K562 (cell line): ENCODE results near the gene MSRB3.

Source experiments
- CTCF ChIP-seq, 3 experiments: IDR thresholded peaks in 2 of 3; conservative IDR thresholded peaks in 1 of 3; 2 replicates each; pipeline ENCODE4 v1.5.1; 2011 to 2012; ENCODE audit warnings: low read length in 3 of 3, mild to moderate bottlenecking in 3 of 3, control low read depth in 2 of 3, improper control_type of control experiment in 1 of 3, inconsistent platforms in 1 of 3, low read depth in 1 of 3, mixed read lengths in 1 of 3, moderate library complexity in 1 of 3; ENCODE audit not compliant: insufficient read depth in 2 of 3
- EZH2 ChIP-seq: IDR thresholded peaks from 2 replicates; pipeline ENCODE4 v1.6.1; 2012; ENCODE audit warnings: low read depth, mild to moderate bottlenecking, inconsistent platforms, low read length, borderline replicate concordance
- GABPB1 ChIP-seq: sonication (generic); formaldehyde crosslinking; IDR thresholded peaks from 2 replicates; pipeline ENCODE4 v1.8.0; 2022; ENCODE audit warnings: mild to moderate bottlenecking, missing genetic modification reagents
- JUN ChIP-seq, 2 experiments: sonication (generic) in 1 of 2; formaldehyde crosslinking in 1 of 2; IDR thresholded peaks; 2 replicates each; pipeline versions ENCODE4 v1.6.1 to v1.8.0; 2012 to 2022; ENCODE audit warnings: borderline replicate concordance in 2 of 2, mild to moderate bottlenecking in 2 of 2, improper control_type of control experiment in 1 of 2, low read depth in 1 of 2, low read length in 1 of 2, missing genetic modification reagents in 1 of 2
- NELFE ChIP-seq: IDR thresholded peaks from 2 replicates; pipeline ENCODE4 v1.6.1; 2011; ENCODE audit warnings: mild to moderate bottlenecking; ENCODE audit not compliant: insufficient read depth, insufficient read length
- TCF3 ChIP-seq: sonication (generic); formaldehyde crosslinking; IDR thresholded peaks from 2 replicates; pipeline ENCODE4 v1.4.0; 2020; ENCODE audit warnings: mild to moderate bottlenecking, missing genetic modification reagents
- TCF7L2 ChIP-seq: fragments of 150-350 bp; IDR thresholded peaks from 2 replicates; pipeline ENCODE4 v1.6.1; 2016; ENCODE audit warnings: low read depth, mild to moderate bottlenecking, low read length, moderate library complexity
- ZZZ3 ChIP-seq: fragments of 450-650 bp; IDR thresholded peaks from 2 replicates; pipeline ENCODE4 v1.6.1; 2016; ENCODE audit warnings: antibody characterized with exemption, mild to moderate bottlenecking, moderate library complexity
- TF ChIP-seq, protein P1 (sequence below), 2 experiments: fragments of 450-650 bp; formaldehyde crosslinking in 1 of 2; IDR thresholded peaks; 2 replicates each; pipeline versions ENCODE4 v1.4.0 to v1.6.1; 2014 to 2020; ENCODE audit warnings: mild to moderate bottlenecking in 2 of 2, borderline replicate concordance in 1 of 2, low read depth in 1 of 2
- TF ChIP-seq, protein P2 (sequence below): fragments of 450-650 bp; conservative IDR thresholded peaks from 2 replicates; pipeline ENCODE4 v1.6.1; 2016; ENCODE audit warnings: missing genetic modification characterization, low read depth, mild to moderate bottlenecking, control low read depth, missing compliant biosample characterization

DNA sequence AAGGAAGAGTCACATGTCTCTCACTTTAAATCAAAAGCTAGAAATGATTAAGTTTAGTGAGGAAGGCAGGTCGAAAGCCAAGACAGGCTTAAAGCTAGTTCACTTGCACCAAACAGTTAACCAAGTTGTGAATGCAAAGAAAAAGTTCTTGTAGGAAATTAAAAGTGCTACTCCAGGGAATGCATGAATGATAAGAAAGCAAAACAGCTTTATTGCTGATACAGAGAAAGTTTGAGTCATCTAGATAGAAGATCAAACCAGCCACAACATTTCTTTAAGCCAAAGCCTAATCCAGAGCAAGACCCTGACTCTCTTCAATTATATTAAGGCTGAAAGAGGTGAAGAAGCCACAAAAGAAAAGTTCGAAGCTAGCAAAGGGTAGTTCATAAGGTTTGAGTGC lies 193.6 kb downstream of the MSRB3 start:
- TF ChIP-seq, protein P1, sequence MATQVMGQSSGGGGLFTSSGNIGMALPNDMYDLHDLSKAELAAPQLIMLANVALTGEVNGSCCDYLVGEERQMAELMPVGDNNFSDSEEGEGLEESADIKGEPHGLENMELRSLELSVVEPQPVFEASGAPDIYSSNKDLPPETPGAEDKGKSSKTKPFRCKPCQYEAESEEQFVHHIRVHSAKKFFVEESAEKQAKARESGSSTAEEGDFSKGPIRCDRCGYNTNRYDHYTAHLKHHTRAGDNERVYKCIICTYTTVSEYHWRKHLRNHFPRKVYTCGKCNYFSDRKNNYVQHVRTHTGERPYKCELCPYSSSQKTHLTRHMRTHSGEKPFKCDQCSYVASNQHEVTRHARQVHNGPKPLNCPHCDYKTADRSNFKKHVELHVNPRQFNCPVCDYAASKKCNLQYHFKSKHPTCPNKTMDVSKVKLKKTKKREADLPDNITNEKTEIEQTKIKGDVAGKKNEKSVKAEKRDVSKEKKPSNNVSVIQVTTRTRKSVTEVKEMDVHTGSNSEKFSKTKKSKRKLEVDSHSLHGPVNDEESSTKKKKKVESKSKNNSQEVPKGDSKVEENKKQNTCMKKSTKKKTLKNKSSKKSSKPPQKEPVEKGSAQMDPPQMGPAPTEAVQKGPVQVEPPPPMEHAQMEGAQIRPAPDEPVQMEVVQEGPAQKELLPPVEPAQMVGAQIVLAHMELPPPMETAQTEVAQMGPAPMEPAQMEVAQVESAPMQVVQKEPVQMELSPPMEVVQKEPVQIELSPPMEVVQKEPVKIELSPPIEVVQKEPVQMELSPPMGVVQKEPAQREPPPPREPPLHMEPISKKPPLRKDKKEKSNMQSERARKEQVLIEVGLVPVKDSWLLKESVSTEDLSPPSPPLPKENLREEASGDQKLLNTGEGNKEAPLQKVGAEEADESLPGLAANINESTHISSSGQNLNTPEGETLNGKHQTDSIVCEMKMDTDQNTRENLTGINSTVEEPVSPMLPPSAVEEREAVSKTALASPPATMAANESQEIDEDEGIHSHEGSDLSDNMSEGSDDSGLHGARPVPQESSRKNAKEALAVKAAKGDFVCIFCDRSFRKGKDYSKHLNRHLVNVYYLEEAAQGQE (IDR thresholded peaks at IDR 0.05; ENCODE audit: borderline replicate concordance): no peak
- TF ChIP-seq, protein P1 (CRISPR knock-in tag; IDR thresholded peaks at IDR 0.05; ENCODE audit: low read depth): no peak
- TF ChIP-seq ZZZ3 (no peak), NELFE (no peak), EZH2 (no peak), TCF3 (CRISPR knock-in tag) (no peak), CTCF (IDR thresholded peaks at IDR 0.05 in 2 of 3, conservative IDR thresholded peaks at IDR 0.05 in 1 of 3; ENCODE audit: insufficient read depth in 2 of 3, low read depth in 1 of 3, low read length in 3 of 3) (no peak), JUN (IDR thresholded peaks at IDR 0.05; ENCODE audit: borderline replicate concordance, low read depth, low read length) (no peak), JUN (CRISPR knock-in tag; IDR thresholded peaks at IDR 0.05; ENCODE audit: borderline replicate concordance) (no peak), TCF7L2 (no peak), GABPB1 (CRISPR knock-in tag) (no peak)
- TF ChIP-seq, protein P2, sequence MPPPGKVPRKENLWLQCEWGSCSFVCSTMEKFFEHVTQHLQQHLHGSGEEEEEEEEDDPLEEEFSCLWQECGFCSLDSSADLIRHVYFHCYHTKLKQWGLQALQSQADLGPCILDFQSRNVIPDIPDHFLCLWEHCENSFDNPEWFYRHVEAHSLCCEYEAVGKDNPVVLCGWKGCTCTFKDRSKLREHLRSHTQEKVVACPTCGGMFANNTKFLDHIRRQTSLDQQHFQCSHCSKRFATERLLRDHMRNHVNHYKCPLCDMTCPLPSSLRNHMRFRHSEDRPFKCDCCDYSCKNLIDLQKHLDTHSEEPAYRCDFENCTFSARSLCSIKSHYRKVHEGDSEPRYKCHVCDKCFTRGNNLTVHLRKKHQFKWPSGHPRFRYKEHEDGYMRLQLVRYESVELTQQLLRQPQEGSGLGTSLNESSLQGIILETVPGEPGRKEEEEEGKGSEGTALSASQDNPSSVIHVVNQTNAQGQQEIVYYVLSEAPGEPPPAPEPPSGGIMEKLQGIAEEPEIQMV: no peak
